Mesenteric fat pad (tissue), 1 donor: ENCODE data around the gene CYTH1. TPM values are rescaled to one million over a fixed set of nuclear protein-coding genes. Genes with fewer than 3 reads are reported as not detected.
"Not testable (repeated sequence)": the region's sequence is repeated elsewhere in the genome, so short reads cannot be mapped to it uniquely, and the experiment has no call there.

ENCODE experiments used
- DNase-seq: peaks from one replicate; pipeline ENCODE4 v3.0.0-alpha.2; 2020; ENCODE audit warnings: low spot score
- total RNA-seq: library from RNA; stranded (reverse); fragmentation: NEBNext Ultra II Directional; extraction: Animal tissue kit (Norgen Biotek cat#: 25700); gene quantifications from one replicate; pipeline ENCODE4 v1.2.1, GENCODE V29; 2021
- donor health status: DM: yes; HTN: yes; CAD: no.

CYTH1 gene
- total RNA-seq, 1 donor from 2014 or later = 54.9 TPM

GRCh38 chr17:78789663-78790181 is 7.6 kb upstream of the CYTH1 start:
- DNase-seq = no peak

- DNase-seq = no peak
These were observed 7.1 kb upstream of the CYTH1 start for GRCh38 chr17:78789149-78789662.

- DNase-seq = no peak
These were observed 6.4 kb upstream of the CYTH1 start for GRCh38 chr17:78788451-78788850.

DNA sequence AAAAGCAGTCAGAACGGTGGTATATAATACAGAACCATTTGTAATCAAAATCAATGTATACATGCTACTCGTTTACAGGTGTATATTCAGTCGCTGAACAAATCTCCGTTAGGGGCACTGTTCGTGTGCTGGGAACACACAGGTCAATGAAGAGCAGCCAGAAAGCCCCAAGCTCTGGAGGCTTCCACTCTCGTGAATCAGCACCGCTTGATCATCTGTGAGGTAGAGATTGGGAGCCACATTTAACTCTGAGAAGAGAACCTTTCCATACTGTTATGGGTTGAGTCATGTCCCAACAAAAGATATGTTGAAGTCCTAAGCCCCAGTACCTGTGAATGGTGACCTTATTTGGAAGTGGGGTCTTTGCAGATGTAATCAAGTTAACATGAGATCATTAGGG is 5.4 kb upstream of the CYTH1 start:
- no peak for DNase-seq

GRCh38 chr17:78785663-78786057 is 3.6 kb upstream of the CYTH1 start:
- no peak for DNase-seq

DNA sequence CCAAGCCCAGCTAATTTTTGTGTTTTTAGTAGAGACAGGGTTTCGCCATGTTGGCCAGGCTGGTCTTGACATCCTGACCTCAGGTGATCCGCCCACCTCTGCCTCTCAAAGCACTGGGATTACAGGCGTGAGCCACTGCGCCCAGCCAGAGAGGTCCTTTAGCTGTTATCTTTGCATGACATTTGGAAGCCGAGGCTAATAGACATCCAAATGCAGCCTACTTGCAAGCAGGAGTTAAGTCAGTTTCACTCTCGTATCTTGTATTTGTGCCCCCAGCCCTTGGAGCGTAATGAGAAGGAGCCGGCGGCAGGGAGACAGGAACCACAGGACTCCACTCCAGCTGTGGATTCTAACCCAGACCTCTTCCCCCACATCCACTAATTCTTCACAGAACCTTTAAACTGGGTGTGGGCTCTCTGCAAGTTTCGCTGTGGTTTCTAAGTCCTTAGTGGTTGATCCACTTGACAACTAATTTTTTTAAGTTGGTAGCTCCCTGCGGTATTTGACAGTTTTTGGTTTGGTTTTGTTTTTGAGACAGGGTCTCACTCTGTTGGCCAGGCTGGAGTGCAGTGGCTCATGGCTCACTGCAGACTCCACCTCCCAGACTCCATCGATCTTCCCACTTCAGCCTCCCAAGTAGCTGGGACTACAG is 3.1 kb upstream of the CYTH1 start:
- DNase-seq = no peak

- DNase-seq = no peak
These were observed 2.3 kb upstream of the CYTH1 start for GRCh38 chr17:78784352-78784751.

- DNase-seq = no peak
These were observed 1.7 kb upstream of the CYTH1 start for GRCh38 chr17:78783711-78784324.

DNA sequence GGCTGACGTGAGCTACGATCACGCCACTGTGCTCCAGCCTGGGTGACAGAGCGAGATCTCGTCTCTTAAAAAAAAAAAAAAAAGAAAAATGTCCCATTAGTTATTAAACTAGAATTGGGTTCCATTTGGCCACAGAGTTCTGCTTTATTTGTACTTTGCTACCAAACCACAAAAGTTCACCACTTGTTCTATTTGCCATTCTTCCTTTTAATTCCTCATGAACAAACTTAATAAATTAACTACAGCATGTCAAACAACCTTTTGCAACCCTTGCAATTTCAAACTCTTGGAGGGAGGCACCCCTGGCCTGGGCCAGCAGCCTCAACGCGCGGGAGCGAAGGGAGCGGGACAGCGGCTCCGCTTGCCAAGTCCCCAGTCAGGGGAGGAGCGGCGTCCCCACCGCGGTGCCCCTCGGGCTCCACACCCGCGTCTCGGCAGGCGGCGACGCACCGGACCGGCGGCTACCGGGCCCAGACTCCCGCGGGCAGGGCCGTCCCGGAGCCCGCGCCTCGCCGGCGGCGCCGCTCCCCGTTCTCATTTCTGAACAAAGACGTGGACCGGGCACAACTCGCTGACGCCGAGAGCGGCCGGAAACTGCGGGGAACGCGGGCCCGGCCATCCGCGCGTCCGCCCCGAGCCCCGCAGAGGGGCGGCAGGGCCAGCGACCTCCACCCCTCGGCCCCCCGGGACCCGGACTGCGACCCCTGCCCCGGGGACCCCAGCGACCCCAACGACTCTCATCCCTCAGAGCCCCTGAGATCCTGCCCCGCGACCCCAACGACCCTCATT is 775 bp downstream of the CYTH1 start:
- DNase-seq = no peak

- no peak for DNase-seq
These were observed 1.7 kb downstream of the CYTH1 start for GRCh38 chr17:78780335-78780734.

- no peak for DNase-seq
These were observed 2.2 kb downstream of the CYTH1 start for GRCh38 chr17:78779850-78780249.

- DNase-seq = not testable (repeated sequence)
These were observed 2.8 kb downstream of the CYTH1 start for GRCh38 chr17:78779286-78779651.

GRCh38 chr17:78777881-78778280 is 4.2 kb downstream of the CYTH1 start:
- no peak for DNase-seq

GRCh38 chr17:78774956-78775571 is 7.0 kb downstream of the CYTH1 start:
- no peak for DNase-seq

DNA sequence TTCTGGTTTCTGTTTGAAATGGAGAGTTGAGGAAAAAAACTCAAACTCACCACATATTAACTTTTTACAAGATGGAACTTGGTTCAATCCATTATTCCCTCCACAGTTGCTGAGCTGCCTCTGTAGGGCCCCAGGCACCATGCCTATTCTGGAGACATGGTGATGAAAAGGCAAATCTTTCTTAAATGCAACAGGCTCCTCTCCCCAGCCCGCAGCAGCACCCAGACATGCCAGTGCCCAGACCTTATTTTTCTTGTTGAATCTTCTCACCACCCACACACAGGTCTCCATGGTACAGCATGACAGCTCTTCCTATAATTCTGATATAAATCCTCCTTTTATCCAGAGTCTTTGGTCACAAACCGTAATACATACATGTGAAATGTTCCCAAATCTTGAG is 7.6 kb downstream of the CYTH1 start:
- DNase-seq = no peak

DNA sequence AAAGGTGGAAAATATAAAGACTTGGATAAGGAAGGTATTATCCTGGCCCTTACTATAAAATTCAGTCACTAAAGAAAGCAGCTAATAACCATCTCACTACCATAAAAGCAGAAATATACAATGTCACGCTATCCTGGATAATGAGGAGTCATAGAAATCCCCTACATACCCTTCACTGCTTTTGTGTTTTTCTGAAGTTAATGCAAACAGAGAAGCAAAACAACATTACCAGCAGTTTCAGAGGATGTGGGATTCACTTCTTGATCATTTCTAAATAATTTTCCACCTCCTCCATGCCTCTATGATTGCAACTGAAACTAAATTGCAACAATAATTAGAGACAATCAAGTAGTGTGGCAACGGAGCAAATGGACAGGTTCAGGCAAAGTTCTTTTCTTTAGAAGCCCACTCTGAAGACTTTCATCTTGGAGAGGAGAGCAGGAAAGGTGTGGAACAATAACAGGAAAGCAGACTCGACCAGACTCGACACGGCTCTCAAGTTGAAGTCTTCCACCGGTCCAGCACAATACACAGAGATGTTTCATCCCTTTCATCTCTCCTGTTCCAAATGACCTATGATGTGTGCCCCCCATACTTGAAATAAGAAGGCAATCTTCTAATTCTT is 10.2 kb downstream of the CYTH1 start:
- DNase-seq = no peak

DNA sequence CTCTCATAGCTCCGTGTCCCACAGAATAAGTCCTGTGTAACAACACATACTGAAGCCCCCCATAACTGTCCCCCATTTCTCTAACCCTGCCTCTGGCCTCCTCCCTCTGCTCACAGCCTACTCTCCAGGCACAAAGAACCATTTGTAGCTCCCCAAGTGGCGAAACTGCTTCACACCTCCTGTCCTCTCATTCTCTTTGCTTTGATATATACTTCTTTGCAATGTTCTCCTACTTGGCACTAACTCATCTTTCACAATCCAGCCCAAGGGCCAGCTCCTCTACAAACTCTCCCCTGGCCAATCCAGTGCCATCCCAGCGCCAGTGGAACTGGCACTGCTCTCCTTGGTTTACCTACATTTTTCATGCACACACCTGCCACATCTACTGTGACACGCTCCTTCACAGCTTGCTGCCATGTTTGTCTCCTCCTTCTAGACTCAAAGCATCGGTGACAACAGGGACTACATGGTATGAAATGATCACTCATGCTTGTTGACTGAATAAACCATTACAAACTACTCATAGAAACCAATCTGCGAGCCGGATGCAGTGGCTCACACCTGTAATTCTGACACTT is 12.8 kb downstream of the CYTH1 start:
- DNase-seq = no peak

DNA sequence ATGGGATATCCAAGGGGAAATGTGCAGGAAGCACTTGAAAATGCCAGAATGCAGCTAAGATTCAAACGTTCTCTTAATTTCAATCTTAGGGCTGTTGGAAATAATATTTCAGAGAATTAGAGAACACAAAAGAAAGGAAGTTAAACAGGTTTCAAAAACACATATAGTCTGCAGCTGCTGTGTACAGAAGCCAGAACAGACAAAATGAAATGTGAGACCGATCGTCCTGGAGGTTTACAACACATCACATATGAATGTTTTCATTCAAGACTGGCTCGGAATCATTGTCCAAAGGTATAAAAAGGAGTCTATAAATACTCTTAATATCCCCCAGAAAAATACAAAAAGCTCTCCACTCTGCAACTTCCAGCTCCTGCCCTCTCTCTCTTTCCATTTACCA is 14.3 kb downstream of the CYTH1 start:
- DNase-seq = no peak

DNA sequence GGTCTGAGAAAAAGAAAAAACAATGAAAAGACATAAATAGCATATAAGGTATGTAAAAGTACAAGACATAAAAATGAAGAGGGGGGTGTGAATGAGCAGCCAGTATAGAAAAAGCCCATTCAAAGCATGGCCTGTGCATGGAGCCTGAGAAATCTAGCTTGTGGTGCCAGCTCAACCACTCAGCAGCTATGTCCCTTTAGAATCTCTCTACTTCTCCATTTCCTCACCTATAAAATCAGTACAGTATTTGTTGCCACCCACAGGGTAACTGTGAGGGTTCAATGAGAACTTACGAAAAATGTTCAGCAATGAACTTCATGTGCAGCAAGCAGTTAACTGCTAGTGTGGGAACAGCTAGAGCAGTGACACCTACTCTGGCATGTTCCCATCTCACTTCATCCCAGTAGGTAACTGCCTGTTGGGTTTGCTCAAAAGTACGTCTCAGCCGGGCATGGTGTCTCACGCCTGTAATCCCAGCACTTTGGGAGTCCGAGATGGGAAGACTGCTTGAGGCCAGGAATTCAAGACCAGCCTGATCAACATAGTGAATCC is 15.3 kb downstream of the CYTH1 start:
- DNase-seq = no peak

DNA sequence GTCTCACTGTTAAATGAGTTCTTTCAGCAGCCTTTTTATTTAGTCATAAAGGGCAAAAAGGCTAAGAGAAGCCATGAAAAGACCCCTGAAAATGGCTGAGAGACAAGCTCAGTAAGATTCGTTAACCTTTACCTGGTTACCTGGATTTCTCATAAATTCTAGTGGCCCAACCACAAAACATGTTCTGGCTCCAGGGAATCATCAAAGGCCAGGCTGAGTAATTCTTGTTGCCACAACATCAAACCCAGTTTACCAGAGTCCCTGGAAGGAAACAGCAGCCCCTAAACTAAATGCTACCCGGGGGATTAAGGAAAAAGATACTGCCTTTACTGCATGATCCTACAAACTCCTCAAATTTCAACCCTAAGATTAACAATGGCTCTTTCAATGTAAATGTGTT is 15.8 kb downstream of the CYTH1 start:
- DNase-seq = no peak

DNA sequence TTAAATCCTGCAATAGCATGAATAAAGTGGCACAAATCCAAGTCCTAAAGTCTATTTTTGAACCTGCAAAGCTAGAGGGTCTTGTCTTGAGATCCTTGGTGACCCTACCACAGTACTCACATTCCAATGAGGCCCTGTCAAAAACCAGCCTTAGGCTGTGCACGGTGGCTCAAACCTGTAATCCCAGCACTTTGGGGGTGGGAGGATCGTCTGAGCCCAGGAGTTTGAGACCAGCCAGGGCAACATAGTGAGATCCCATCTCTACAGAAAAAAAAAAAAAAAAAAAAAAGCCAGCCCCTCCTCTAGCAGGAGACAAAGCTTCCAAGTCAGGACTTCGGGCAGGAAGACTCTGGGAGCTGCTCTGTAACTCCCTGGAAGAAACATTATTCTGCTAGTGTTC is 16.3 kb downstream of the CYTH1 start:
- DNase-seq = no peak
